Subcutaneous adipose tissue (tissue), 4 donors: Measurements from ENCODE around the gene BCL2L11. TPM values are rescaled to one million over a fixed set of nuclear protein-coding genes. Genes with fewer than 3 reads are reported as not detected.

Experiments
- total RNA-seq, 4 donors: library from RNA; depleted of rRNA; stranded (reverse); fragments of >200 nt; gene quantifications; one replicate each; pipeline ENCODE4 v1.1.0, GENCODE V29; 2016
- TF ChIP-seq, protein P1 (sequence below): fragments of 450-650 bp; IDR thresholded peaks from one replicate; pipeline ENCODE4 v1.5.1; 2016; ENCODE audit warnings: low read depth, mild to moderate bottlenecking, control low read depth, antibody characterized with exemption, moderate library complexity

Gene BCL2L11
- total RNA-seq, 4 donors from 2014 or later = 17.8 to 48.1 (median 35.5) TPM

DNA sequence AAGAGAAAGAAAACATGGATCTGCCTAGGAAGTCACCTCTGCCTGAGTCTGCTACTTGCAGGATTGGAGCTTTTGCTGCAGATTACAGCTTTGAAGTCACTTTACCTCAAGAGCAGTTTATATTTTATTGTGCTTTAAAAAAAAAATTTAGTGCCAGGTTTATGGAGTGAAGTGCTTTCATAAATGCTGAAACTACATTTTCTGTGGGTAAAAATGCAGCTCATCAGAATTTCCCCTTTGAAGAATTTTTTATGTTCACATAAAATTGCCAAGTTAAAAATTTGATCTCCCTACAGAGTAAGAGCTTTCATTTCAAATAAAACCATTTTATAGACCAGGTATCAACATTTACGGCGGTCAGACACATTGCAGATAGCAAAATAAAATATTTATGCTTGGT lies 25.2 kb downstream of the BCL2L11 start:
- TF ChIP-seq, protein P1, sequence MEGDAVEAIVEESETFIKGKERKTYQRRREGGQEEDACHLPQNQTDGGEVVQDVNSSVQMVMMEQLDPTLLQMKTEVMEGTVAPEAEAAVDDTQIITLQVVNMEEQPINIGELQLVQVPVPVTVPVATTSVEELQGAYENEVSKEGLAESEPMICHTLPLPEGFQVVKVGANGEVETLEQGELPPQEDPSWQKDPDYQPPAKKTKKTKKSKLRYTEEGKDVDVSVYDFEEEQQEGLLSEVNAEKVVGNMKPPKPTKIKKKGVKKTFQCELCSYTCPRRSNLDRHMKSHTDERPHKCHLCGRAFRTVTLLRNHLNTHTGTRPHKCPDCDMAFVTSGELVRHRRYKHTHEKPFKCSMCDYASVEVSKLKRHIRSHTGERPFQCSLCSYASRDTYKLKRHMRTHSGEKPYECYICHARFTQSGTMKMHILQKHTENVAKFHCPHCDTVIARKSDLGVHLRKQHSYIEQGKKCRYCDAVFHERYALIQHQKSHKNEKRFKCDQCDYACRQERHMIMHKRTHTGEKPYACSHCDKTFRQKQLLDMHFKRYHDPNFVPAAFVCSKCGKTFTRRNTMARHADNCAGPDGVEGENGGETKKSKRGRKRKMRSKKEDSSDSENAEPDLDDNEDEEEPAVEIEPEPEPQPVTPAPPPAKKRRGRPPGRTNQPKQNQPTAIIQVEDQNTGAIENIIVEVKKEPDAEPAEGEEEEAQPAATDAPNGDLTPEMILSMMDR = no peak

DNA sequence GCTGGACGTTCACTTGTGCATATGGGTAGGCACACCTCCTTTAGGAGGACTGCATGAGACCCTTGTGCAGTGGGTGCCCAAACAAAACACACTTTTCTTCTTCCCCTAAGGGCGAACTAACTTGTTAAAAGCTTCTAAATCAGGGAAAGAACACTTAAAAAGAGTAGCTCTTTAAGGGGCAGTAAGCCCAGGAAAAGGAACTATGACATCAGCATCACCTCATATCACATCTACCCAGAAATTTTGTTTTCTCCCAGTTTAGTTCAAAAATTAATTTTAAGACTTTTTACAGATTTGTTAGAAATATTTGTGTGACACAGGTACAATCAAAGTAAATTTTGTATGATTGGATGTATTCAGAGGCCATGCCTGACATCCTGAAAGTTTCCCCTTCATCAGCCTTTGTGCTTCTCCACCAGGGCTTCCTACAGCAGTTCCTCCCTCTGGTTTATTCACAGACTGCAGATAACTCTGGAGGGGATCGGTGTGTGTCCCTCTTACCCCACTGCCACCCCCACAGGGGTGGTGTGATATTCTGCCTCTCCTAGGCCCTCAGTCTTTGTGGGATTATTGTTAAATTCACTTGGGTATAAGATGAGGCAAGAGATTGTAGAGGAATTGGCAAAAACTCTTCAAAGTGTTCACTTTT lies 27.6 kb downstream of the BCL2L11 start:
- TF ChIP-seq, protein P1 = no peak

DNA sequence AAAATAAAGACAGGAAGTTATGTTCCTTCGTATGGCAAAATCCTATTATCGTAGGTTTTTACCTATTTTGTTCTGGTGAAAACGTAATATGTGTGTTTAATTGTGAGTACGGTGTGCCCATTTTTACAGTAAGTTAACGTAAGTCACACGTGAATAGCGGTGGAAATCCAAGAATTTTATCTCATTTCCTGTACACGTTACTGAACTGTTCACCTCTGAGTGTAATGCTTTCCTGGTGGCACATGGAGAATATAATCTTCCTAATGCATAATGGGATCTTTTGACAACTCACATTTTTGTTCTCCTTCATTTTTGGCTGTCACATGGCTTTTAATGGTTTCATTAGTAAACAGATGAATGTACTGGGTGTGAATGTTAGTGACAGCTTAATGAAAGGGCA lies 28.2 kb downstream of the BCL2L11 start:
- TF ChIP-seq, protein P1 = no peak

DNA sequence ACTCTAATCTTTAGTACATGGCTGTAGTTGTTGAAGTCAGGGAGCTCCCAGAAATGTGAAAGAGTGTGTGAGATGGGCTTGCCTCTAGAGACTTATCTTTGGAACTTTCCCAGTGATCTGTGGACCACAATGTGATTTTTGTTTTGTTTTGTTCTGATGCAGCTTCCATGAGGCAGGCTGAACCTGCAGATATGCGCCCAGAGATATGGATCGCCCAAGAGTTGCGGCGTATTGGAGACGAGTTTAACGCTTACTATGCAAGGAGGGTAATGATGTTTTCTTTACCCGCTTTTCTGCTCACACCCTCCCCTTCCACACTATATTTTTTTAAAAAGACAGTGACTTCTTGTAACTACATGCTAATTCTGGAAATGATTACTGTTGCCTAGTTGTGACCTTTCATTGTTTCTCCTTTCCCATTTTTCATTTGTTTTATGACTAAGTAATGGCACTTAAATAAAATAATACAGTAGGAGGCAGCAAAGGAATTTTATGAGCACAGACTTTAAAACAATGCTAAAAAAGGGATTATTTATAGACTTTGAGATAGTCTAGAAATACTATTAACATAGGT lies 29.3 kb downstream of the BCL2L11 start:
- TF ChIP-seq, protein P1 = no peak

DNA sequence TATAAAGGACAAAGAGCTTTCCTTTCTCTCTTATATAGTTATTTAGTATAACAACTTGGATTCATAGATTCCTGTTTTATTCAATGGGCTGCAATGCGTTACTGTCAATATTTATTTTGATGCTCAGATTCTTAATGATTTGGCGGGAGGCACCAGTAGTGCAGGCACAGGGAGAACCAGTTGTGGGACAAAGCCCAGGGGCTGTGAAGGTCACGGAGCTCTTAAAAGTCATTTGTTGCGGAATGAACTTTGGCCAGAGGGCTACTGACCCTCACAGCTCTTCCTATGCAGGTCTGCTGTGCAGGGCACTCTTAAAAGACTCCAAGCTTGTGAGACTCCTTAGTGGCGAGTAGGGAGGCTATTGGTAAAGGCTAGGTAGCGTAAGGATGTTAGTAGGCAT lies 34.0 kb downstream of the BCL2L11 start:
- TF ChIP-seq, protein P1 = no peak

DNA sequence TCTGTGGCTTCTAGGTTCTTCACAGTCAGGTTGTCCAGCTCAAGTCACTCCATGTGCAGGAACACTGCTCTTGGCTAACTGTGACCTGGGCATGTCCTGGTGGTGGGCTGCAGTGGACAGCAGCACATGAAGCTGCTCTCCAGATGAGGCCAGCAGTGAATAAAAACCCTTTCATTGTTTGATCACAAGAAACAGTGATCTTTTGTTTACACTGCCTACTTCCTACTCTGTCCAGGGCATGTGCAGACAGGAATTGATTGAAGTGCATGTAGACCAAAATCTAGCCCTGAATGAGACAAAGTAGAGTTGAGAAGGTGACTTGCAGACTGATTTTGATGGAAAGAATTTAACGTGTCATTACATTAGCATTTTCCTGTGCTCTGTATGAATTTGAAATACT lies 34.9 kb downstream of the BCL2L11 start:
- TF ChIP-seq, protein P1 = no peak

DNA sequence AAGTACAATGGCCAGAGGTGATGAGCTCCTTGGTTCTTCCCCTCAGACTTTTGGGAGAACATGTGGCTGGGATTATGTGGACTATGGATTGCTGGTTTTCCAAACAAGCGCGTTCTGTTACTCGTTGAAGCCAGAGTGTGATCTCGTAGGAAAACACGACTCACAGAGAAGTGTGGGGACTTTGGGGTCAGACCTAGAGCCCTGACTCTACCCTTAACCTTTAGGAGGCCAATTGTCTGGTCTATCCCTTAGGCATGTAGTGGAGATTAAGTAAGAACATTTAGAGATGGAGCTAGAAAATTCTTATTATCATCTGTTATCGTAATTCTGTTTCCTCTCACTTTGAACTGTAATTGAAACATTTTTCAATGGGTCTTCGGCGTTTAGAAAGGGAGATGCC lies 35.8 kb downstream of the BCL2L11 start:
- TF ChIP-seq, protein P1 = no peak
